NCI-H526 (cell line): ENCODE data around the gene U2AF2.

ENCODE experiments used
- DNase-seq, 2 experiments: peaks; one replicate each; lab custom pipeline; 2025; lab: John Stamatoyannopoulos, UW

Gene U2AF2

GRCh38 chr19:55674841-55675660 is 20.2 kb downstream of the U2AF2 start, which contains the start of gene EPN1:
Gene EPN1, plus strand, starts transcription at chr19:55675226. Its CDS starts 3,402 bp downstream, at chr19:55678628.
- DNase-seq, result peak; percentile 94 to 99

GRCh38 chr19:55675661-55676354 is 21.0 kb downstream of the U2AF2 start:
- no peak for DNase-seq

- DNase-seq, result no peak
Observed at GRCh38 chr19:55676383-55676782, 21.5 kb downstream of the U2AF2 start.

- DNase-seq, result no peak
Observed at GRCh38 chr19:55676889-55677505, 22.2 kb downstream of the U2AF2 start.

- DNase-seq, result no peak
Observed at GRCh38 chr19:55677572-55678028, 22.8 kb downstream of the U2AF2 start.

- DNase-seq, result no peak
Observed at GRCh38 chr19:55678121-55678671, 23.4 kb downstream of the U2AF2 start.

DNA sequence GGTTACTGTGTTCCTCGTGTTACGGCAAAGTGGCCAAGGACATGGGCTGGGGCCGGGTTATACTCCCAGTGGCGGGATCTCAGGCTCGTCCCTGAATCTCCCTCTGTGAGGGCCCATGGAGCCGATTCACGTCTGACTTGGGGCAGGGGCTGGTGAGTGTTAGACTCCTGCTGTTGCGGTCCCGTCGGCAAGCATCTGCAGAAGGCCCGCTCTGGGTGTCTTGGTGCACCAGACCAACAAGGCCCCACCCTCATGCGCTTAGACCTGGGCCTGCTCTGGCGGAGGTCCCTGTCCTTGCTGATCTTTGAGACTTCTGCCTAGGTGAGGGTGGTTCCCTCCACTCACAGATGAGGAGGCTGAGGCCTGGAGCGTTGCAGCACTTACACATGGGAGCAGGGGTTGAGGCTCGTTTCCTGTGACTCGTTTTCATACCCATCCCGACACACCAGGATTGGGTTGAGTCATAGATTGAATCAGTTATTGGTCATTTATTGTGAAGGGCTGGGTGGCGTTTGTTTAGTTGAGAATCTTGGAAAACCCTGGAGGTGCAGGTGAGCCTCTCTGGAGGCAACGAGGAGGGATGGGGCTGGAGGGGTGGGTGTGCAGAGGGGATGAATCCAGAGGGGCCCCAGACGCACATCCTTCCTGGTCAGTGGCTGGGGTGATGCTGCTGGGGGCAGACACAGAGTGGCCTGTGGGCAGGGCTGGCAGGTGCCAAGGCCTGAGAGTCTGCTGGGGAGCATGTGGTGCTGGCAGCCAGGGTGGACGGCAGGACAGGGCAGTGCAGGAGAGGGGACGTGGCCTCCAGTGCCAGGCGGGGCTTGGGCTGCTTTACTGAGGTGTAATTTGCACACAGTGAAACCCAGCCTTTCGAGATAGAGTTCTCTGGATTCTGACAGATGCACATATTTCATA is 24.8 kb downstream of the U2AF2 start:
- DNase-seq, result no peak

GRCh38 chr19:55680339-55681130 is 25.7 kb downstream of the U2AF2 start:
- no peak for DNase-seq

DNA sequence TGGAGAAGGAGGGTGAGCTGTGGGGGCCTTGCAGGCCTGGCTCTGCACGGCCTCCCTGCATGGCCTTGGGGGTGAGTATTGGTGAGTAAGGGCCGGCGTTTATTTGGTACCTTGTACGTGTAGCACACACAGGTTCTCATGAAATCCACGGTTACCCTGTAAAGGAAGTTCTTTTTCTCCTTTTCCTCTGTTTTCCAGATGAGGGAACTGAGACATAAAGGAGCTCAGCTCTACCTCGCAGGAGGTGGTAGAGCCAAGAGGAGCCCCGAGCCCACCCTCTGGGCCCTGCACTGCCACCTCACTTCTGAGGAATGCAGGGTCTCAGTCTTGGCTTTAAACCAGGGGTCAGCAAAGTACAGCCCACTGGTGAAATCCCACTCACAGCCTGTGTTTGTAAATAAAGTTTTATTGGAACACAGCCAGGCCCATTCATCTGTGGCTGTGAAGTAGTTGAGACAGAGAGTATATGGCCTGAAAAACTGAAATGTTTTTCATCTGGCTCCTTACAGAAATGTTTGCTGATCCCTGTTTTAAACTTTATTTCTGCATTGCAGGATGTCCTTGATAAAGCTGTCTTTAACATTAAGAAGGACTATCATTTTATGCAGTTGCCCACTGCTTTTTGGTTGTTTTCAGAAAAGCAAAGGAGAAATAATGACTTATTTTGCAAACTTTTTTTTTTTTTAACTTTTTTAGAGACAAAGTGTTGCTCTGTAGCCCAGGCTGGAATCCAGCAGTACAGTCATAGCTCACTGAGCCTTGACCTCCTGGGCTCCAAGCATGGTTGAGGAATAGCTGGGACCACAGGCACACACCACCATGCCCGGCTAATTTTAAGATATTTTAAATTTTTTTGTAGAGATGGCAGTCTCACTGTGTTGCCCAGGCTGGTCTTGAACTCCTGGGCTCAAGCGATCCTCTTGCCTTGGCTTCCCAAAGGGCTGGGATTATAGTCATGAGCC is 26.6 kb downstream of the U2AF2 start:
- no peak for DNase-seq

- DNase-seq, result no peak
Observed at GRCh38 chr19:55683449-55684261, 28.8 kb downstream of the U2AF2 start.

- DNase-seq, result no peak
Observed at GRCh38 chr19:55684946-55685681, 30.3 kb downstream of the U2AF2 start.

GRCh38 chr19:55685776-55686175 is 30.9 kb downstream of the U2AF2 start:
- no peak for DNase-seq

DNA sequence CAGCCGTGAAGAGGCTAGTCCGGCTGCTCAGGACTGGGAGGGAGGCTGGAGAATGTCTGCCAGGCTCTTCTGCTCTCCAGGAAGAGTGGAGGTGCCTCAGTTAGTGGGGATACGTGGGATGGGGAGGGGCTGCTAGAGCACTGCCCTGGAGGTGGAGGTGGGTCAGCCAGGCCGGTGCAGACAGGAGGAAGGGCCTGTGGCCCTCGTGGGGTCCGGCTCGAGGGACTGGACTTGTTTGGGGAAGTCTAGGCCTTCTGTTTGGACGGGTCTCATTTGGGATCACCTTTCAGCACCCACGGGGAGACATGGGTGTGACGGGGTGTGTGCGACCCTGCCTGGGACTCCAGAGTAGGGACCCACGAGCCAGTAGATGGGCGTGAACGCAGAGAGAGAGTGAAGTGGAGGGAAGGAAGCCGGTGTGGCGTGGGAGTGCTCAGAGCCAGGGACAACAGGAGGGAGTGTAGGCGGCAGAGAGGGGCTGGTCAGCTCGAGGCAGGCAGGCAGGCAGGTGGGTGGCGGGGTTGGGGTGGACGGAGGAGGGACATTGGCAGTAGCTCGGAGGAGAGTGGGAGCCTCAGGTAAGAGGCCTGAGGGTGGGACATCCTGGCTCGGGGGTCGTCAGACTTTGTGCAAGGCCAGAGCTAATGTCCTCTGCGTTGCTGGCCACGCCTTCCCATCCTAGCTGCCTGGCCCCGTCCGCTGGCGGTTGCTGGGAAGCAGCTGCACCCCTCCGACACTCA is 31.6 kb downstream of the U2AF2 start:
- DNase-seq, result no peak

DNA sequence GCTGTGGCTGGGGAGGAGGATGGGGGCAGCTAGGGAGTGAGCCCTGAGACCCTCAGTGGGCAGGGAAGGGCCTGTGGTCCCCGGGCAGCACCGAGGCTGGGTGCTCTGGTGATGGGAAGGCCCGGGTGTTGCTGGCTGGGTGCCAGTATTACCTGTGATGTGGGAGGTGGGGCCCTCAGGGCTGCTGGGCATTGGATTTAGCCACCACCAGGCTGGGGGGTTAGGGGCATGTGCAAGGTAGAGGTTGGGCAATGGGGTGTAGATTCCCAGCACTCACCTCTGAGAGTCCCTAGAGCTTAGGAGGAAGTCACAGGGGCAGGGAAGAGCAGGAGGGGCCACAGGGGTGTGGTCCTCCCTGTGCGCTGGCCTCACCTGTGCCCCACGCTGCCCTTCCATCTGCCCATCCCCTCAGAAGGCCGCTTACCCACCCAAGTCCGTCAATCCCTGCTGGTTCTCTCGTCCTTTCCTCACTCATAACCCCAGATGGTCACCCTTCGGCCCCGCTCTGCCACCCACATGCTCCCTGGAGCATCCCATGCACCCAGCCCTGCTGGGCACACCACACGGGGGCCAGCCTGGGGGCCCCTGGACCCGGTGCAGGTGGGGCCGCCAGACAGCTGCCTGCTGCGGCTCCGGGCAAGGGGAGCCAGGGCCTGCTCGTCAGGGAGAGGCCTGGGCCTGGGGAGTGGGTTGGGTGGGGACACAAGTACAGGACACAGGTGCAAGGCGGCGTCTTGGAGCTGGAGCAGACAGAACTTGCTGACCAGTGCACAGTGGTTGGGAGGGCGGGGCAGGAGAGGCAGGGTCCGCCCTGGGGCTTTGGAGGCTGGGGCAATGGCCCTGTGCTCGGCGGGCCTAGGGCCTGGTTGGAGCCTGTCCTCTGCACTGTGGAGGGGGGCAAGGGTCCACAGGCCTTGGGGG is 32.7 kb downstream of the U2AF2 start:
- no peak for DNase-seq

GRCh38 chr19:55688422-55689218 is 33.8 kb downstream of the U2AF2 start:
- peak; percentile 37 to 74 for DNase-seq
